Measurements from ENCODE around the gene CLCN6. TPM values are rescaled to one million over a fixed set of nuclear protein-coding genes. Genes with fewer than 3 reads are reported as not detected.

Gene CLCN6
- total RNA-seq, 3 donors from 2014 or later, result 14.6 to 21.1 (median 16.7) TPM

DNA sequence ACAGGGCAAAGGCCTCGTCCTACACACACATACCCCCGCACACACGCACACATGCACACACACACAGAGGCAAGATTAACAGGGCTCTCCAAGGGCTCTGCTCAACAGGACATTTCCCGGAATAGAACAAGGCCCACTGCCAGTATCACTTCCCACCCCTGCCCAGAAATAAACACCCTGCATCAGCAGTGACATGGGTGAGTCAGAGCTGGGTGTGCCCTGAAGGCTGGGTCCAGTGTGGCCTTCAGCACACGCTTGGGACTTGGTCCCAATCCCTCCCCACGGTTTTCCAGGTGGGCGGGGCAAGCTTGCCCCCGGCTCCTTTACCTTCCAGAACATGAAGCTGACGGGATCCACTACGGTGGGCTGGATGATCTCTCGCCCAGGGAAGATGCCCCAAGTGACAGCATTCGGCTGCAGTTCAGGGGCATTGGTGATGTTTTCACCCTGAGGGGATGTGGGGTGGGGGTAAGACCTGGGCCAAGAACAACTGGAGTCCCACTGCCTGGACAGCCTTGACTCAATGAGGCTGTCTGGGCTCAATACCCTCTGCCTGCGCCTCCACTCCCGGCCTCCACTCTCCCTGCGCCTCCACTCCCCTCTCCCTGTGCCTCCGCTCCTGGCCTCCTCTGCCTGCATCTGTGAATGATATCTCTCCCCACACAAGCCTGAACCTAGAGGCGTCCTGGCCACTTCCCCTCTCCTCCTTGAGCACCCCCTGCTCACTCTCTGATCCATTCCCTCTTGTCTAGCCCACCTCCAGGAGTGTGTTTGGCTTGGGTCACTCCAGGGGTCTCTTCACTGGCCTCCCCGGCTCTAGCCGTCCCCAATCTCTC, 14.9 kb upstream of the CLCN6 start:
- H3K4me3 ChIP-seq, result peak overlapping the region in 1 of 3 donors; percentile 46
- intact Hi-C loops (cut with DNase I; ENCODE audit: low total_unique reads), result no loop called here
- DNase-seq (ENCODE audit: low spot score in 2 of 2), result peak; percentile 77 to 85
- peak; percentile 82 to 99 (median 98) for TF ChIP-seq POLR2AphosphoS5 (IDR thresholded peaks at IDR 0.05)
- TF ChIP-seq, protein P1, sequence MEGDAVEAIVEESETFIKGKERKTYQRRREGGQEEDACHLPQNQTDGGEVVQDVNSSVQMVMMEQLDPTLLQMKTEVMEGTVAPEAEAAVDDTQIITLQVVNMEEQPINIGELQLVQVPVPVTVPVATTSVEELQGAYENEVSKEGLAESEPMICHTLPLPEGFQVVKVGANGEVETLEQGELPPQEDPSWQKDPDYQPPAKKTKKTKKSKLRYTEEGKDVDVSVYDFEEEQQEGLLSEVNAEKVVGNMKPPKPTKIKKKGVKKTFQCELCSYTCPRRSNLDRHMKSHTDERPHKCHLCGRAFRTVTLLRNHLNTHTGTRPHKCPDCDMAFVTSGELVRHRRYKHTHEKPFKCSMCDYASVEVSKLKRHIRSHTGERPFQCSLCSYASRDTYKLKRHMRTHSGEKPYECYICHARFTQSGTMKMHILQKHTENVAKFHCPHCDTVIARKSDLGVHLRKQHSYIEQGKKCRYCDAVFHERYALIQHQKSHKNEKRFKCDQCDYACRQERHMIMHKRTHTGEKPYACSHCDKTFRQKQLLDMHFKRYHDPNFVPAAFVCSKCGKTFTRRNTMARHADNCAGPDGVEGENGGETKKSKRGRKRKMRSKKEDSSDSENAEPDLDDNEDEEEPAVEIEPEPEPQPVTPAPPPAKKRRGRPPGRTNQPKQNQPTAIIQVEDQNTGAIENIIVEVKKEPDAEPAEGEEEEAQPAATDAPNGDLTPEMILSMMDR (IDR thresholded peaks at IDR 0.05), result no peak
- no peak for TF ChIP-seq POLR2A (IDR thresholded peaks at IDR 0.05)
- peaks cover 5% of the 10 kb centered on the region for H3K36me3 ChIP-seq
- H3K4me1 ChIP-seq, result peaks cover 0 to 8% of the 10 kb centered on the region in 2 donors
- no peaks in the 10 kb centered on the region for H3K9me3 ChIP-seq
- H3K27me3 ChIP-seq, result no peaks in the 10 kb centered on the region
- H3K27ac ChIP-seq, result peak overlapping the region; percentile 88 to 97

GRCh38 chr1:11792106-11792505, 13.9 kb upstream of the CLCN6 start:
- Histone ChIP-seq H3K27ac (peak overlapping the region; percentile 88 to 97), H3K4me3 (no peak overlapping the region), H3K9me3 (no peaks in the 10 kb centered on the region), H3K27me3 (no peaks in the 10 kb centered on the region), H3K36me3 (peaks cover 5% of the 10 kb centered on the region), H3K4me1 (peaks cover 0 to 8% of the 10 kb centered on the region in 2 donors)
- peak in 1 of 2 donors; percentile 47 for DNase-seq (ENCODE audit: low spot score in 2 of 2)
- intact Hi-C loops (cut with DNase I; ENCODE audit: low total_unique reads), result no loop called here
- no peak for TF ChIP-seq POLR2A (IDR thresholded peaks at IDR 0.05)

DNA sequence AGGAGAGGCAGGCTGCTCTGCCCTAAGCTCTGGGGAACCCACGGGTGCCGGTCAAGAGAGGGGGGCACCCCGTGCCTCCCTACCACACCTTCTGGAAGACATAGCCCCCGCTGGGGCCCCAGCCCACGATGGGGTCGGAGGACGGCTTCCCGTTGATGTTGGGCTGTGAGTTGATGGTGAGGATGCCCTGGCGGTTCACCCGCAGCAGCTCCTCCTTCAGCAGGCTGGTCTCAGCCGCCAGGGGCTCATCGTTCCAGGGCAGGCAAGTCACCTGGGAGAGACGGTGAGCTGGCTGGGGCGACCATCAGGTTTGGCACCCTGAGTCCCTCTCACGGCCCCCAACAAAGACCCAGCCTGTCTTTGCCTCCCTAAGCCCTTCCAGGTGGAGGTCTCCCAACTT, 12.2 kb upstream of the CLCN6 start:
- Histone ChIP-seq H3K9me3 (no peaks in the 10 kb centered on the region), H3K4me1 (no peaks in the 10 kb centered on the region), H3K36me3 (peaks cover 5% of the 10 kb centered on the region), H3K27me3 (no peaks in the 10 kb centered on the region), H3K27ac (peak overlapping the region in 1 of 2 donors; percentile 68), H3K4me3 (no peak overlapping the region)
- DNase-seq (ENCODE audit: low spot score in 2 of 2), result no peak
- TF ChIP-seq, protein P1 (IDR thresholded peaks at IDR 0.05), result no peak
- no peak for TF ChIP-seq POLR2A (IDR thresholded peaks at IDR 0.05)
- TF ChIP-seq POLR2AphosphoS5 (IDR thresholded peaks at IDR 0.05), result no peak
- intact Hi-C loops (cut with DNase I; ENCODE audit: low total_unique reads), result no loop called here

- H3K4me3 ChIP-seq, result no peak overlapping the region
- peaks cover 5% of the 10 kb centered on the region for H3K36me3 ChIP-seq
- no peaks in the 10 kb centered on the region for H3K27me3 ChIP-seq
- H3K27ac ChIP-seq, result peak overlapping the region in 1 of 2 donors; percentile 68
- no peaks in the 10 kb centered on the region for H3K9me3 ChIP-seq
- no peaks in the 10 kb centered on the region for H3K4me1 ChIP-seq
- no peak for TF ChIP-seq POLR2A (IDR thresholded peaks at IDR 0.05)
- TF ChIP-seq, protein P1 (IDR thresholded peaks at IDR 0.05), result no peak
- no peak for TF ChIP-seq POLR2AphosphoS5 (IDR thresholded peaks at IDR 0.05)
- intact Hi-C loops (cut with DNase I; ENCODE audit: low total_unique reads), result no loop called here
- no peak for DNase-seq (ENCODE audit: low spot score in 2 of 2)
Measured at GRCh38 chr1:11794446-11795237, 11.3 kb upstream of the CLCN6 start.

DNA sequence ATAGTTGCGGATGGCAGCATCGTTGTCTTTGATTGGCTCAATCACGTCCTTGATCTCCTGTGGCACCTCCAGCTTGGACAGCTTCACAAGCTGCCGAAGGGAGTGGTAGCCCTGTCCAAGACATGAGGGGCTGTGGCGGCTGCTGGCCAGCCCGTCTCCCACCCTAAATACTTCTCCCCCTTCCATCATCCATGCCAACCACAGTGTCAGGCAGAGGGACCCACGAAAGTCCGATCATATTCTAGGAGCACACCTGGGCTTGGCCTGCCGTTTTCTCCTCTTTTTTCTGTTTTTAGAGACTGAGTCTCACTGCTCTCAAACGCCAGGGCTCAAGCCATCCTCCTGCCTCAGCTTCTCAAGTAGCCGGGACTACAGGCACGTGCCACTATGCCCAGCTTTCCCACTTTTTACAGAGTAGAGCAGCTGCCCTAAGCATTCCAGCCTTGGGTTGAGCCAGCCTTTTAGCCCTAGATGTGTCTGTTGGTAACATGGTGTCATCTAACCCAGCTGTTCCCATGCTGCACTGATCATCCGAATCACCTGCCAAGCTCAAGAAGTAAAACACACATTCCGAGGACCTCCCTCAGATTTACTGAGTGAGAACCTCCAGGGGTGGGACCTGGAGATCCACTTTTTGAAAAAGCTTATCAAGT, 10.6 kb upstream of the CLCN6 start:
- no peaks in the 10 kb centered on the region for H3K27me3 ChIP-seq
- intact Hi-C loops (cut with DNase I; ENCODE audit: low total_unique reads), result no loop called here
- TF ChIP-seq POLR2A (IDR thresholded peaks at IDR 0.05) (no peak), POLR2AphosphoS5 (IDR thresholded peaks at IDR 0.05) (no peak)
- TF ChIP-seq, protein P1 (IDR thresholded peaks at IDR 0.05), result no peak
- DNase-seq (ENCODE audit: low spot score in 2 of 2), result no peak
- H3K36me3 ChIP-seq, result peaks cover 5% of the 10 kb centered on the region
- no peaks in the 10 kb centered on the region for H3K9me3 ChIP-seq
- H3K27ac ChIP-seq, result peak overlapping the region in 1 of 2 donors; percentile 68
- no peaks in the 10 kb centered on the region for H3K4me1 ChIP-seq
- H3K4me3 ChIP-seq, result no peak overlapping the region
